Glomerular visceral epithelial cell (primary cell): ENCODE data around the gene CTSG.
"Not testable (repeated sequence)": the region's sequence is repeated elsewhere in the genome, so short reads cannot be mapped to it uniquely, and the experiment has no call there.

Source experiments
- DNase-seq: peaks from one replicate; pipeline ENCODE4 v3.0.0-alpha.2; 2016; ENCODE audit errors: extremely low spot score

The CTSG gene

GRCh38 chr14:24576182-24576581 is at the start of gene CTSG:
TSS of gene CTSG (minus strand) at chr14:24576250. CDS start at chr14:24576223, 27 bp downstream.
- DNase-seq = no peak

GRCh38 chr14:24613747-24614146 is 37.7 kb upstream of the CTSG start:
- no peak for DNase-seq

GRCh38 chr14:24613241-24613640 is 37.2 kb upstream of the CTSG start:
- DNase-seq = no peak

GRCh38 chr14:24612196-24612595 is 36.1 kb upstream of the CTSG start:
- no peak for DNase-seq

GRCh38 chr14:24609655-24610344 is 33.8 kb upstream of the CTSG start, which contains the start of gene GZMH:
TSS of gene GZMH (minus strand) at chr14:24609685. CDS start at chr14:24609613, 72 bp downstream.
- DNase-seq = no peak

- no peak for DNase-seq
Measured at GRCh38 chr14:24607635-24608514, 31.8 kb upstream of the CTSG start.

GRCh38 chr14:24607081-24607480 is 31.0 kb upstream of the CTSG start:
- DNase-seq = no peak

- no peak for DNase-seq
Measured at GRCh38 chr14:24606297-24606696, 30.2 kb upstream of the CTSG start.

GRCh38 chr14:24605435-24606190 is 29.6 kb upstream of the CTSG start:
- peak; percentile 31 for DNase-seq

GRCh38 chr14:24597403-24597802 is 21.4 kb upstream of the CTSG start:
- no peak for DNase-seq

- no peak for DNase-seq
Measured at GRCh38 chr14:24595073-24595808, 19.2 kb upstream of the CTSG start.

- DNase-seq = not testable (repeated sequence)
Measured at GRCh38 chr14:24591004-24591403, 15.0 kb upstream of the CTSG start.

- DNase-seq = not testable (repeated sequence)
Measured at GRCh38 chr14:24584402-24584801, 8.4 kb upstream of the CTSG start.

GRCh38 chr14:24578558-24578957 is 2.5 kb upstream of the CTSG start:
- DNase-seq = no peak

GRCh38 chr14:24576771-24577170 is 721 bp upstream of the CTSG start:
- DNase-seq = no peak

GRCh38 chr14:24574206-24574774 is 1.8 kb downstream of the CTSG start:
- no peak for DNase-seq

- DNase-seq = no peak
Measured at GRCh38 chr14:24566318-24566717, 9.7 kb downstream of the CTSG start.

GRCh38 chr14:24565766-24566165 is 10.3 kb downstream of the CTSG start:
- no peak for DNase-seq

- DNase-seq = no peak
Measured at GRCh38 chr14:24563505-24563904, 12.5 kb downstream of the CTSG start.

- peak; percentile 86 for DNase-seq
Measured at GRCh38 chr14:24556756-24557155, 19.3 kb downstream of the CTSG start.

- DNase-seq = not testable (repeated sequence)
Measured at GRCh38 chr14:24549064-24549463, 27.0 kb downstream of the CTSG start.
